BE2C (cell line): Measurements from ENCODE around the gene SLFNL1.

ENCODE experiments used
- DNase-seq: peaks from one replicate; pipeline ENCODE4 v3.0.0-alpha.2; 2020
- H3K27me3 ChIP-seq: fragments of 250-450 bp; sonication (Bioruptor Pico); 2 replicates; pipeline ENCODE4 v1.5.1; 2020; ENCODE audit warnings: mild to moderate bottlenecking
- H3K36me3 ChIP-seq: fragments of 250-450 bp; sonication (Bioruptor Pico); 2 replicates; pipeline ENCODE4 v1.5.1; 2020; ENCODE audit warnings: mild to moderate bottlenecking
- H3K4me1 ChIP-seq: fragments of 250-450 bp; sonication (Bioruptor Pico); 2 replicates; pipeline ENCODE4 v1.5.1; 2020
- H3K4me3 ChIP-seq: 2 replicates; pipeline ENCODE4 v1.5.1; 2011; ENCODE audit warnings: low read depth, low read length
- H3K9me3 ChIP-seq: fragments of 250-450 bp; sonication (Bioruptor Pico); 2 replicates; pipeline ENCODE4 v1.5.1; 2020
- TF ChIP-seq, protein P1 (sequence below): IDR thresholded peaks from 2 replicates; pipeline ENCODE4 v1.5.1; 2012; ENCODE audit warnings: mild to moderate bottlenecking, low read depth, low read length

SLFNL1 gene

DNA sequence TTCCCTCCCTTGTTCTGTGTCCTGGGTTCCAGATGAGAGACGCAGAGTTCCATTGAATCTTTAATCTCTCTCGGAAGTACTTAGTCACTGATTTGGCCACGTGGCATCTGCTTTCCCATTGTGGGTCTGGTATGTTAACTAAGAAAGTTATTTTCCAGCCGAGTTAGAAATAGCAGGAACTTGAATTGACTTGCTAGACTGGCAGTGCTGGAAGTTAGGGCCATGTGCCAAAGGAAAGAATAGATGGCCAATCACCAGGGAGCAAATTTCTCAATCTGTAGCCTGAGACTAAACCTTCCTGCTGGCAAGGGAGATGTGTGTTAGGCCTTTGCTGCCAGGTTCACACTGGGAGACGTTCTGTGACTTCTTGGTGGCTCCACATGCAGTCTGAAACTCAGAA lies 24.2 kb upstream of the SLFNL1 start:
- no peak overlapping the region for H3K4me3 ChIP-seq
- TF ChIP-seq, protein P1, sequence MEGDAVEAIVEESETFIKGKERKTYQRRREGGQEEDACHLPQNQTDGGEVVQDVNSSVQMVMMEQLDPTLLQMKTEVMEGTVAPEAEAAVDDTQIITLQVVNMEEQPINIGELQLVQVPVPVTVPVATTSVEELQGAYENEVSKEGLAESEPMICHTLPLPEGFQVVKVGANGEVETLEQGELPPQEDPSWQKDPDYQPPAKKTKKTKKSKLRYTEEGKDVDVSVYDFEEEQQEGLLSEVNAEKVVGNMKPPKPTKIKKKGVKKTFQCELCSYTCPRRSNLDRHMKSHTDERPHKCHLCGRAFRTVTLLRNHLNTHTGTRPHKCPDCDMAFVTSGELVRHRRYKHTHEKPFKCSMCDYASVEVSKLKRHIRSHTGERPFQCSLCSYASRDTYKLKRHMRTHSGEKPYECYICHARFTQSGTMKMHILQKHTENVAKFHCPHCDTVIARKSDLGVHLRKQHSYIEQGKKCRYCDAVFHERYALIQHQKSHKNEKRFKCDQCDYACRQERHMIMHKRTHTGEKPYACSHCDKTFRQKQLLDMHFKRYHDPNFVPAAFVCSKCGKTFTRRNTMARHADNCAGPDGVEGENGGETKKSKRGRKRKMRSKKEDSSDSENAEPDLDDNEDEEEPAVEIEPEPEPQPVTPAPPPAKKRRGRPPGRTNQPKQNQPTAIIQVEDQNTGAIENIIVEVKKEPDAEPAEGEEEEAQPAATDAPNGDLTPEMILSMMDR, result no peak
- no peaks in the 10 kb centered on the region for H3K9me3 ChIP-seq
- H3K36me3 ChIP-seq, result no peaks in the 10 kb centered on the region; the same call in 1 of the 2 replicates
- H3K27me3 ChIP-seq, result no peaks in the 10 kb centered on the region
- DNase-seq, result no peak
- no peaks in the 10 kb centered on the region for H3K4me1 ChIP-seq

DNA sequence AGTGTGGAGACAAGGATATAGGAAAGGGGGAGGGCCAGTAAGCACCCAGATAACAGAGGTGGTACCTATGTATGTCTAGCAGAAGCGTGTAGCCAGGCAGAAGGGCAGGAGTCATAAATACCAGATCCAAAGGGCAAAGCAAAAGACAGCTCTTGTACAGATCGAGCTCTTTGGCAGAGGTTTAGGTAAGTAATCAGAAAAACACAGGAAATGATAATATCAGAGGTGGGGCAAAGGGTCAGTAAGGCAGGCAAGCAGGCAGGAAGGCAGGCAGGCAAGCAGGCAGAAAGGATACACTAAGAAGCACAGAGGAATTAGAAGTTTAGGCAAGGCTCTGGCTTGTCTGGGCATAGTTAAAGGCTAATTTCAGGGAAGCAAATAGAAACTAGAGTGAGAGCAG lies 22.7 kb upstream of the SLFNL1 start:
- no peaks in the 10 kb centered on the region for H3K27me3 ChIP-seq
- no peak overlapping the region for H3K4me3 ChIP-seq
- no peaks in the 10 kb centered on the region for H3K4me1 ChIP-seq
- no peak for DNase-seq
- H3K9me3 ChIP-seq, result no peaks in the 10 kb centered on the region
- no peaks in the 10 kb centered on the region; the same call in 1 of the 2 replicates for H3K36me3 ChIP-seq
- TF ChIP-seq, protein P1, result no peak

DNA sequence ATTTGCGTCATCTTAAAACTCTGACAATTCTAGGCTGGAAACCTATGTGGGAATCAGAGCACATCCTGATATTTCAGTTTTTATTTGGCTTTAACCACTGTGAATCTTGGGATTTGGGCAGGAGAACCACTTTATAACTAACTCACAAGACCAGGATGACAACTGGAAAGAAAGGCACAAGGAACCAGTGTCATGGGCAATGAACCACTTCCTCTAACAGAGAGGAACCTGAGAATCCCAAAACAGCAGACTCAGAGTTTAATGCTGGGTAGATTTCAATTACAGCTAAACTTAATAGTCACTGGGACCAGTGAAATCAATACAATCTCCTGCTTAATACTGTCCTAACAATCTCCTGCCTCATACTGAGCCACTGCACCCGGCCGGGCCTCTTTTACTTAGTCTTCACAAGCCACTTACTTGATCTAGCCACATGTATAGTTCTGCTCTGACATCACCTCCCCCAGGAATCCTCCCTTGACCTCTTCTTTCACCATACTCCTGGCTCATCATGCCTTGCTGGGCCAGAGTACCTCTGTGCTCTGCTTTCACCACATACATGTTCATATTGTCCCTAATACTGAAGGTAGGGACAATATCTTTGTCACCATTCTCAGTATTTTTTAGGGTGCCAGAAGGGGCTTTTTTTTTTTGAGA lies 20.2 kb upstream of the SLFNL1 start:
- TF ChIP-seq, protein P1, result no peak
- Histone ChIP-seq H3K4me3 (no peak overlapping the region), H3K9me3 (no peaks in the 10 kb centered on the region), H3K36me3 (peaks cover under 1% of the 10 kb centered on the region; the same call in 1 of the 2 replicates), H3K27me3 (no peaks in the 10 kb centered on the region), H3K4me1 (no peaks in the 10 kb centered on the region)
- DNase-seq, result no peak

DNA sequence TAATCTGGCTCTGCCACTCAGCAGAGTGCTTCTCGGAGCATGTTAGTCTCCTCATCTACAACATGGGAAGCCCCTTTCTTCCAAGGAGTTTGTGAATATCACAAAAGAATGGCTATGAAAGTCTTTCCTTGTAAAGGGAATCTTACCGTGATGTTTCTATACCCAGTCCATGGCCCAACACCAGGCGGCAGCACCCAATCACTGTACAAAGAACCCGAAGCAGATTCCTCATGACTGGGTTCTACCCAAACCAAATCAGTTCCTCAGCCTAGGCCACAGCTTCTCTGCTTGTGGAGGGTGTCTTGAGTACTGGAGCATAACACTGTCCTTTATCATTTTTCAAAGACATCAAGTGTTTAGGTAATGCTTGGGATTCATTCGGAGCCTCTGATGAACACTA lies 16.6 kb upstream of the SLFNL1 start:
- Histone ChIP-seq H3K4me1 (no peaks in the 10 kb centered on the region), H3K36me3 (peaks cover 5% of the 10 kb centered on the region; the same call in 1 of the 2 replicates), H3K9me3 (no peaks in the 10 kb centered on the region), H3K4me3 (no peak overlapping the region), H3K27me3 (no peaks in the 10 kb centered on the region)
- TF ChIP-seq, protein P1, result no peak
- DNase-seq, result no peak

DNA sequence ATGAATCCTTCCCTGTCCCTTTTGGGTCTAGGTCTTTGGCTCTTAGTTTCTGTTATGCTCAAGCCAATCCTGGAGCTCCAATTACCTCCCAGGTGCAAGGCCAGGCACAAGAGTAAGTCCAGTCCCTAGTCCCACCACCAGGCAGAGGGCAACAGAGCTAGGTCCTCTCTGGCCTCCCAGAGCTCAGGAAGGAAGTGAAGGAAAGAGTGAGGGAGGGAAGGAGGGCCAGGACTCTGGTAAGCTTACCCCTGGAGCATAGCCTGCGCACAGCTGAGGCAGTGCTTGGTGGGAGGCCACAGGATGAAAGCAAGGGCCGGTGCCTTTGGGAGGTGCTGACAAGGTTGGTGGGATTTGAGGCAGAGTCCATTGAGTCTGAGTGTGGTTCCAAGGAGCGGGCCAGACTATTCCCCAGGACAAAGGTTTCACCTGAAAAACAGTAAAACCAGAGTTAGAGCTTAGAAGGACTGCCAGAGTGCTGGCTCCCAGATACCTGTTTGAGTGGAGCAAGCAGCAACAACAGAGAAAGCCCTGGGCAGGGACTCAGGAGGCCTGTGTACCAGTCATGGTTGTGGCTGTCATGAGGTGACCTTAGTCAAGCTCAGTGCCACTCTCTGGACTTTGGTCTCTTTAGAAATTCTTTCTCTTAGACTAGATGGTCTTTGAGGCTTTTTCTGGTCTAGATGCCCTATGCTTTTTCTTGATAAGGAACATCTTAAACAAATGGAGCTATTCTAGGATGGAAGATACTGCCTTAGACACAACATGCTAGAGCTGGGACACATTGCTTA lies 15.8 kb upstream of the SLFNL1 start:
- H3K36me3 ChIP-seq, result peaks cover 8% of the 10 kb centered on the region
- no peak for DNase-seq
- TF ChIP-seq, protein P1, result no peak
- no peaks in the 10 kb centered on the region for H3K9me3 ChIP-seq
- no peaks in the 10 kb centered on the region for H3K27me3 ChIP-seq
- H3K4me1 ChIP-seq, result no peaks in the 10 kb centered on the region
- H3K4me3 ChIP-seq, result no peak overlapping the region

DNA sequence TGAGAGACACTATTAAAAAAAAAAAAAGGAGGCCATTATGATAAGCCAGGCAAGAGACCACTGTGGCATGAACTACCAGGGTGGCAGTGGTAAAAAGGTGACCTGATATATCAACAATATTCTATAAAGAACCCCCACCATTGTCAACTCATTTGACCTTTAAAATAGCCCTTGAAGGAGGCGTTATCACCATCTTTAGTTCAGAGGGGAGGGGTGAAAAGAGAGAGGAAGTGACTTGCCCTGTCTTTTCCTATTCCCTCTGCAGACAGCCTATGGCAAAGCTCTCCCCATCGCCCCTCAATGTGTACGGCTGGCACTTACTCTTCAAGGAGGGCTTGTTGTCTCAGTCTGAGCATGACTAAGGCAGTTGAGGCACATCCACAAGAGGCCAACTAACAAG lies 11.7 kb upstream of the SLFNL1 start:
- no peaks in the 10 kb centered on the region for H3K4me1 ChIP-seq
- H3K27me3 ChIP-seq, result no peaks in the 10 kb centered on the region
- no peak for DNase-seq
- TF ChIP-seq, protein P1, result no peak
- H3K4me3 ChIP-seq, result no peak overlapping the region
- H3K36me3 ChIP-seq, result peaks cover 9% of the 10 kb centered on the region
- no peaks in the 10 kb centered on the region for H3K9me3 ChIP-seq
